Neural progenitor cell (in vitro differentiated cells): ENCODE data around the gene SLX4. TPM values are rescaled to one million over a fixed set of nuclear protein-coding genes. Genes with fewer than 3 reads are reported as not detected.

Experiments
- DNase-seq: peaks from one replicate; pipeline ENCODE4 v3.0.0-alpha.2; 2016; ENCODE audit warnings: low spot score
- H2AFZ ChIP-seq: fragments of 200-600 bp; sonication (generic); replicated peaks from 2 replicates; pipeline ENCODE4 v1.6.1; 2016; ENCODE audit warnings: antibody characterized with exemption
- H3F3A ChIP-seq: fragments of 200-600 bp; sonication (generic); 2 replicates; pipeline ENCODE4 v1.6.1; 2016; ENCODE audit warnings: antibody characterized with exemption, low read depth
- H3K27ac ChIP-seq: fragments of 200-600 bp; sonication (generic); 2 replicates; pipeline ENCODE4 v1.5.1; 2016; ENCODE audit warnings: mild to moderate bottlenecking
- H3K27me3 ChIP-seq: fragments of 200-600 bp; sonication (generic); 2 replicates; pipeline ENCODE4 v1.6.1; 2016; ENCODE audit warnings: mild to moderate bottlenecking, moderate library complexity
- H3K36me3 ChIP-seq: fragments of 200-600 bp; sonication (generic); 2 replicates; pipeline ENCODE4 v1.5.1; 2016
- H3K4me1 ChIP-seq: fragments of 200-600 bp; sonication (generic); 2 replicates; pipeline ENCODE4 v1.6.1; 2016; ENCODE audit warnings: mixed run types
- H3K4me2 ChIP-seq: fragments of 200-600 bp; sonication (generic); 2 replicates; pipeline ENCODE4 v1.6.1; 2016
- H3K4me3 ChIP-seq: fragments of 200-600 bp; sonication (generic); 2 replicates; pipeline ENCODE4 v1.5.1; 2016
- H3K79me2 ChIP-seq: fragments of 200-600 bp; sonication (generic); 2 replicates; pipeline ENCODE4 v1.6.1; 2016; ENCODE audit warnings: low read depth
- H3K9ac ChIP-seq: fragments of 200-600 bp; sonication (generic); 2 replicates; pipeline ENCODE4 v1.6.1; 2016
- H3K9me3 ChIP-seq: fragments of 200-600 bp; sonication (generic); 2 replicates; pipeline ENCODE4 v1.5.1; 2016; ENCODE audit warnings: low read depth
- H4K20me1 ChIP-seq: fragments of 200-600 bp; sonication (generic); 2 replicates; pipeline ENCODE4 v1.6.1; 2016; ENCODE audit warnings: low read depth
- H3K27ac Mint-ChIP-seq: 3 replicates; pipeline ENCODE4 v1.8.0; 2021; ENCODE audit warnings: mixed read lengths
- H3K27me3 Mint-ChIP-seq: 2 replicates; pipeline ENCODE4 v1.8.0; 2022; ENCODE audit warnings: low read depth, mild to moderate bottlenecking, inconsistent platforms, moderate library complexity, mixed read lengths; ENCODE audit not compliant: insufficient read depth
- H3K36me3 Mint-ChIP-seq: 3 replicates; pipeline ENCODE4 v1.8.0; 2021; ENCODE audit warnings: mixed read lengths
- H3K4me1 Mint-ChIP-seq: 3 replicates; pipeline ENCODE4 v1.8.0; 2021; ENCODE audit warnings: mixed read lengths
- H3K4me3 Mint-ChIP-seq: 3 replicates; pipeline ENCODE4 v1.8.0; 2021; ENCODE audit warnings: mild to moderate bottlenecking, moderate library complexity, mixed read lengths
- H3K9me3 Mint-ChIP-seq: 3 replicates; pipeline ENCODE4 v1.8.0; 2020; ENCODE audit warnings: mixed read lengths
- CTCF ChIP-seq: fragments of 200-600 bp; sonication (generic); IDR thresholded peaks from 2 replicates; pipeline ENCODE4 v1.5.1; 2017; ENCODE audit warnings: antibody characterized with exemption, mild to moderate bottlenecking
- EZH2 ChIP-seq: fragments of 200-600 bp; sonication (generic); IDR thresholded peaks from 2 replicates; pipeline ENCODE4 v1.6.1; 2017; ENCODE audit warnings: antibody characterized with exemption, mild to moderate bottlenecking, moderate library complexity
- EZH2phosphoT487 ChIP-seq: fragments of 200-600 bp; sonication (generic); IDR thresholded peaks from 2 replicates; pipeline ENCODE4 v1.6.1; 2017; ENCODE audit warnings: antibody characterized with exemption
- total RNA-seq: library from RNA; depleted of rRNA; stranded (reverse); fragments of >200 nt; gene quantifications from 2 replicates; pipeline ENCODE4 v1.2.3, GENCODE V29; 2015; ENCODE audit warnings: low replicate concordance

SLX4 gene
- total RNA-seq, 1 donor from 2014 or later, result 7.7 TPM

- H3K4me2 ChIP-seq, result no peak overlapping the region
- Mint-ChIP-seq H3K27me3 (peaks cover 2% of the 10 kb centered on the region), H3K9me3 (no peaks in the 10 kb centered on the region), H3K4me1 (peaks cover 14% of the 10 kb centered on the region), H3K4me3 (no peak overlapping the region), H3K36me3 (peaks cover 7% of the 10 kb centered on the region), H3K27ac (no peak overlapping the region)
- no peak overlapping the region for H3K9ac ChIP-seq
- no peak for TF ChIP-seq EZH2phosphoT487
- no peak for TF ChIP-seq EZH2
- no peak for TF ChIP-seq CTCF
- peaks cover 18% of the 10 kb centered on the region for H3F3A ChIP-seq
- peaks cover 15% of the 10 kb centered on the region for H3K4me1 ChIP-seq
- no peak overlapping the region for H3K4me3 ChIP-seq
- no peak overlapping the region for H2AFZ ChIP-seq
- DNase-seq, result no peak
- no peaks in the 10 kb centered on the region for H3K27me3 ChIP-seq
- H3K36me3 ChIP-seq, result no peaks in the 10 kb centered on the region
- H3K9me3 ChIP-seq, result no peaks in the 10 kb centered on the region
- no peak overlapping the region for H3K27ac ChIP-seq
- H3K79me2 ChIP-seq, result no peaks in the 10 kb centered on the region
- H4K20me1 ChIP-seq, result no peaks in the 10 kb centered on the region
Observed at GRCh38 chr16:3542601-3543373, 68.6 kb downstream of the SLX4 start.

GRCh38 chr16:3541527-3542155 lies 69.8 kb downstream of the SLX4 start:
- H3K4me1 Mint-ChIP-seq, result peaks cover 14% of the 10 kb centered on the region
- TF ChIP-seq CTCF (no peak), EZH2phosphoT487 (no peak), EZH2 (no peak)
- H3K4me1 ChIP-seq, result peaks cover 15% of the 10 kb centered on the region
- H3K4me3 ChIP-seq, result no peak overlapping the region
- peaks cover 18% of the 10 kb centered on the region for H3F3A ChIP-seq
- H3K9me3 Mint-ChIP-seq, result no peaks in the 10 kb centered on the region
- H3K9me3 ChIP-seq, result no peaks in the 10 kb centered on the region
- no peak overlapping the region for H3K4me3 Mint-ChIP-seq
- peaks cover 2% of the 10 kb centered on the region for H3K27me3 Mint-ChIP-seq
- no peaks in the 10 kb centered on the region for H3K36me3 ChIP-seq
- peaks cover 7% of the 10 kb centered on the region for H3K36me3 Mint-ChIP-seq
- no peak overlapping the region for H3K9ac ChIP-seq
- DNase-seq, result peak; percentile 67
- no peaks in the 10 kb centered on the region for H4K20me1 ChIP-seq
- no peak overlapping the region for H3K27ac ChIP-seq
- H3K27ac Mint-ChIP-seq, result peak overlapping the region; percentile 31
- H2AFZ ChIP-seq, result no peak overlapping the region
- H3K4me2 ChIP-seq, result peak overlapping the region; percentile 47
- no peaks in the 10 kb centered on the region for H3K27me3 ChIP-seq
- H3K79me2 ChIP-seq, result no peaks in the 10 kb centered on the region

- H3K9me3 Mint-ChIP-seq, result no peaks in the 10 kb centered on the region
- Histone ChIP-seq H3K4me2 (no peak overlapping the region), H3K27ac (no peak overlapping the region), H3K27me3 (no peaks in the 10 kb centered on the region), H3K9ac (no peak overlapping the region), H3K79me2 (no peaks in the 10 kb centered on the region), H3K4me3 (no peak overlapping the region), H2AFZ (no peak overlapping the region), H3K4me1 (peaks cover 15% of the 10 kb centered on the region), H3F3A (peaks cover 18% of the 10 kb centered on the region), H3K36me3 (no peaks in the 10 kb centered on the region), H3K9me3 (no peaks in the 10 kb centered on the region), H4K20me1 (no peaks in the 10 kb centered on the region)
- DNase-seq, result no peak
- no peak overlapping the region for H3K4me3 Mint-ChIP-seq
- no peaks in the 10 kb centered on the region for H3K27me3 Mint-ChIP-seq
- TF ChIP-seq EZH2phosphoT487 (no peak), EZH2 (no peak), CTCF (no peak)
- H3K4me1 Mint-ChIP-seq, result peaks cover 10% of the 10 kb centered on the region
- no peak overlapping the region for H3K27ac Mint-ChIP-seq
- H3K36me3 Mint-ChIP-seq, result peaks cover 24% of the 10 kb centered on the region
Observed at GRCh38 chr16:3538222-3538621, 73.2 kb downstream of the SLX4 start.
